Measurements from ENCODE around the gene CXCL10.

DNA sequence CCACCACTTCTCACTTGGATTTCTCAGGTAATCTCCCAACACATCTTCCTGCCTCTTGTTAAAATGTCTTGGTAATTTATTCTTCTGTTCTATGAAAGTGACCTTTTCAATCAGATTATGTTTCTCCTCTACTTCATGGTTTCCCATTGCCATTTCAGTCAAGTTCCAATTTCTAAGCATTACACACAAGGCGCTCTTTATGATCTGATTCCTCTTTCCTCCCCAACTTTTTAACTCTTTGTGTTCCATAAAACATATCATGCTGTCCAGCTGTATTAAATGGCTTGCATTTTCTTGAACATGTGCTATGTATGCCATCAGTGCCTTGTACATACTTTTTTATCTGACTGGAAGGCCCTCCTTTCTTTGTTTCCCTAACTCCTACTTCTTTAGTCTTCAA, 38.1 kb upstream of the CXCL10 start:
- TF ChIP-seq, protein P1, sequence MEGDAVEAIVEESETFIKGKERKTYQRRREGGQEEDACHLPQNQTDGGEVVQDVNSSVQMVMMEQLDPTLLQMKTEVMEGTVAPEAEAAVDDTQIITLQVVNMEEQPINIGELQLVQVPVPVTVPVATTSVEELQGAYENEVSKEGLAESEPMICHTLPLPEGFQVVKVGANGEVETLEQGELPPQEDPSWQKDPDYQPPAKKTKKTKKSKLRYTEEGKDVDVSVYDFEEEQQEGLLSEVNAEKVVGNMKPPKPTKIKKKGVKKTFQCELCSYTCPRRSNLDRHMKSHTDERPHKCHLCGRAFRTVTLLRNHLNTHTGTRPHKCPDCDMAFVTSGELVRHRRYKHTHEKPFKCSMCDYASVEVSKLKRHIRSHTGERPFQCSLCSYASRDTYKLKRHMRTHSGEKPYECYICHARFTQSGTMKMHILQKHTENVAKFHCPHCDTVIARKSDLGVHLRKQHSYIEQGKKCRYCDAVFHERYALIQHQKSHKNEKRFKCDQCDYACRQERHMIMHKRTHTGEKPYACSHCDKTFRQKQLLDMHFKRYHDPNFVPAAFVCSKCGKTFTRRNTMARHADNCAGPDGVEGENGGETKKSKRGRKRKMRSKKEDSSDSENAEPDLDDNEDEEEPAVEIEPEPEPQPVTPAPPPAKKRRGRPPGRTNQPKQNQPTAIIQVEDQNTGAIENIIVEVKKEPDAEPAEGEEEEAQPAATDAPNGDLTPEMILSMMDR (conservative IDR thresholded peaks at IDR 0.05; ENCODE audit: low read depth, low read length), result no peak
- no peak for TF ChIP-seq POLR2A (IDR thresholded peaks at IDR 0.05; ENCODE audit: low read depth, low read length)
